WTC11 (cell line): ENCODE measurements around the gene FAM240B.

Source experiments
- CTCF ChIP-seq: fragments of 200-600 bp; IDR thresholded peaks from 2 replicates; pipeline ENCODE4 v1.8.0; 2022; ENCODE audit warnings: antibody characterized with exemption
- FOXP1 ChIP-seq: sonication (generic); formaldehyde crosslinking; IDR thresholded peaks from 2 replicates; pipeline ENCODE4 v1.8.0; 2022; ENCODE audit warnings: missing genetic modification reagents, mild to moderate bottlenecking, moderate library complexity, borderline replicate concordance
- MAX ChIP-seq: sonication (generic); formaldehyde crosslinking; IDR thresholded peaks from 2 replicates; pipeline ENCODE4 v1.8.0; 2022; ENCODE audit warnings: mild to moderate bottlenecking, missing genetic modification reagents
- MLX ChIP-seq: sonication (generic); formaldehyde crosslinking; IDR thresholded peaks from 2 replicates; pipeline ENCODE4 v1.8.1; 2023; ENCODE audit warnings: mild to moderate bottlenecking, missing genetic modification reagents, moderate library complexity
- MXD4 ChIP-seq: fragments of 250-450 bp; sonication (Bioruptor Pico); IDR thresholded peaks from 2 replicates; pipeline ENCODE4 v1.8.0; 2021; ENCODE audit warnings: mild to moderate bottlenecking, moderate library complexity, borderline replicate concordance
- NR2C2 ChIP-seq: sonication (generic); formaldehyde crosslinking; IDR thresholded peaks from 2 replicates; pipeline ENCODE4 v1.8.0; 2022; ENCODE audit warnings: mild to moderate bottlenecking, missing genetic modification reagents
- PRRX2 ChIP-seq: fragments of 250-450 bp; sonication (Bioruptor Pico); IDR thresholded peaks from 2 replicates; pipeline ENCODE4 v1.8.0; 2021; ENCODE audit warnings: mild to moderate bottlenecking
- SMAD3 ChIP-seq: sonication (generic); formaldehyde crosslinking; IDR thresholded peaks from 2 replicates; pipeline ENCODE4 v1.8.0; 2022; ENCODE audit warnings: missing genetic modification reagents, mild to moderate bottlenecking, borderline replicate concordance
- SMAD4 ChIP-seq: sonication (generic); formaldehyde crosslinking; IDR thresholded peaks from 2 replicates; pipeline ENCODE4 v1.8.0; 2022; ENCODE audit warnings: mild to moderate bottlenecking, missing genetic modification reagents
- TEAD4 ChIP-seq: sonication (generic); formaldehyde crosslinking; IDR thresholded peaks from 2 replicates; pipeline ENCODE4 v1.8.0; 2022; ENCODE audit warnings: mild to moderate bottlenecking, missing genetic modification reagents
- USF2 ChIP-seq: sonication (generic); formaldehyde crosslinking; IDR thresholded peaks from 2 replicates; pipeline ENCODE4 v1.8.1; 2023; ENCODE audit warnings: mild to moderate bottlenecking, missing genetic modification reagents, moderate library complexity
- ZNF317 ChIP-seq: sonication (generic); formaldehyde crosslinking; IDR thresholded peaks from 2 replicates; pipeline ENCODE4 v1.8.1; 2023; ENCODE audit warnings: low read depth, mild to moderate bottlenecking, moderate library complexity, missing genetic modification reagents, borderline replicate concordance

GRCh38 chr9:38659538-38659937 lies 60.4 kb downstream of the FAM240B start:
- TF ChIP-seq CTCF (no peak), TEAD4 (no peak), MAX (no peak), PRRX2 (no peak), MXD4 (CRISPR knock-in tag) (no peak), USF2 (no peak), NR2C2 (CRISPR knock-in tag) (no peak), SMAD3 (CRISPR knock-in tag) (no peak), ZNF317 (no peak), FOXP1 (CRISPR knock-in tag) (no peak), MLX (no peak), SMAD4 (CRISPR knock-in tag) (no peak)
